ENCODE results near the gene GRIK3.
"Not testable (repeated sequence)": the region's sequence is repeated elsewhere in the genome, so short reads cannot be mapped to it uniquely, and the experiment has no call there.

GRIK3 gene

GRCh38 chr1:36947384-36947783 lies 86.9 kb downstream of the GRIK3 start:
- DNase-seq (ENCODE audit: low read depth in 2 of 2, low spot score in 1 of 2), result no peak

- DNase-seq (ENCODE audit: low read depth in 2 of 2, low spot score in 1 of 2), result no peak
Measured at GRCh38 chr1:36944883-36945282, 89.4 kb downstream of the GRIK3 start.

GRCh38 chr1:36942148-36942547 lies 92.2 kb downstream of the GRIK3 start:
- DNase-seq (ENCODE audit: low read depth in 2 of 2, low spot score in 1 of 2), result no peak

- no peak for DNase-seq (ENCODE audit: low read depth in 2 of 2, low spot score in 1 of 2)
Measured at GRCh38 chr1:36941316-36941978, 92.9 kb downstream of the GRIK3 start.

GRCh38 chr1:36938819-36939218 lies 95.5 kb downstream of the GRIK3 start:
- no peak for DNase-seq (ENCODE audit: low read depth in 2 of 2, low spot score in 1 of 2)

DNA sequence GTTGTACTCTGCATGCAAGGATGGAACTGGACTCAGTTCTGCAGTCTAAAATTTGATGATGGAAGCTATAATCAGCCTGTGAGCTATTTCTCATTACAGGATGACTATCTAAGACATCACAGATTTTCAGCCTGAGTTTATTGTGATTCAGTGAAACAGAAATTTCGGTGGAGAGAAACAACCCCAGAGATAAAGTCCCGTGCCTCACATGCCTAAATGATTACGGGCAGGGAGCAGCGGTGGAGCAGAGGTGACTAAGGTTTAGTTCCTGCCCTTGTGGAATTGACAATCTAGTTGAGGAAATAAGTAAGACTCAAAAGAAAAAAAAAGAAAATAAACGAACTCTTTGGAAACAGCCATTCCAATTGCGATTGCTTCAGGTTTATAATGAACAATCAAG lies 96.9 kb downstream of the GRIK3 start:
- no peak for DNase-seq (ENCODE audit: low read depth in 2 of 2, low spot score in 1 of 2)

GRCh38 chr1:36934061-36934460 lies 100.3 kb downstream of the GRIK3 start:
- DNase-seq (ENCODE audit: low read depth in 2 of 2, low spot score in 1 of 2), result no peak

DNA sequence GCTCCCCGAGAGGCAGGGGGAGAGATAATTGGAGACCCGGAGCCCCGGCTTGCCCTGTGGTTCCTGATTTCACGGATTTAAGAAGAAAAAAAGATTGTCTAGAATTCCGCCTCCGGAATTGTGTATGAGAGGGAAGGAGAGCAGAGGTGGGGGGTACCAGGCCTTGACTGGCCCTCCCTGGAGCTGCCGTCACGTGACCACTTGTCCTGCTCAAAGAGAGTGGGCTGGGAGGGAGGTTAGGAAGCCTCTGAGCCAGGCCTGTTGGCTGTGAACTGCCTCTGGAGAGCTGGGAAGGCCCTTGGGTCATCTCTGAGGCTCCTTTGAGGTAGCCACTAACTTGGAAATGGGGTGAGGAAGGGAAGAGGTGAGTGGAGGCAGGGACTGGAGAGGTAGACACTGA lies 106.5 kb downstream of the GRIK3 start:
- DNase-seq (ENCODE audit: low read depth in 2 of 2, low spot score in 1 of 2), result no peak

DNA sequence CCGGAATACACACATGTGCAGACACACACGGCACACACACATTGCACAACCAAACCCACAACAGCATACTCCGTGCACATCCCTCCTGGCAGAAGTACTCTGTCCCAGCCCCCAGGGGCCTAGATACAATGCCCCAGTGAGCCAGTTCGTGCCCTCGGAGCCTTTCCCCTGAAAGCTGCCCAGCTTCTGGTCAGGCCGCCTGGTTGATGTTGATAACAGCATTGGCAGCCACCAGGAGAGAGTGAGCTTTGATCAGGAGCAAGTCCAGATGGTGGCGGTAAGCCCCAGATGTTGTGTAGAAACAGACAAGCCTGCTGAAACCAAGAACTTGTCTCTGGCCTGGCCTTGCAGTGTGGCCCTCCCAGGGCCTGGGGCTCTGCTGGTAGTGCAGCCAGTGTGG lies 109.1 kb downstream of the GRIK3 start:
- DNase-seq (ENCODE audit: low read depth in 2 of 2, low spot score in 1 of 2), result no peak

GRCh38 chr1:36924282-36924811 lies 110.0 kb downstream of the GRIK3 start:
- DNase-seq (ENCODE audit: low read depth in 2 of 2, low spot score in 1 of 2), result no peak

DNA sequence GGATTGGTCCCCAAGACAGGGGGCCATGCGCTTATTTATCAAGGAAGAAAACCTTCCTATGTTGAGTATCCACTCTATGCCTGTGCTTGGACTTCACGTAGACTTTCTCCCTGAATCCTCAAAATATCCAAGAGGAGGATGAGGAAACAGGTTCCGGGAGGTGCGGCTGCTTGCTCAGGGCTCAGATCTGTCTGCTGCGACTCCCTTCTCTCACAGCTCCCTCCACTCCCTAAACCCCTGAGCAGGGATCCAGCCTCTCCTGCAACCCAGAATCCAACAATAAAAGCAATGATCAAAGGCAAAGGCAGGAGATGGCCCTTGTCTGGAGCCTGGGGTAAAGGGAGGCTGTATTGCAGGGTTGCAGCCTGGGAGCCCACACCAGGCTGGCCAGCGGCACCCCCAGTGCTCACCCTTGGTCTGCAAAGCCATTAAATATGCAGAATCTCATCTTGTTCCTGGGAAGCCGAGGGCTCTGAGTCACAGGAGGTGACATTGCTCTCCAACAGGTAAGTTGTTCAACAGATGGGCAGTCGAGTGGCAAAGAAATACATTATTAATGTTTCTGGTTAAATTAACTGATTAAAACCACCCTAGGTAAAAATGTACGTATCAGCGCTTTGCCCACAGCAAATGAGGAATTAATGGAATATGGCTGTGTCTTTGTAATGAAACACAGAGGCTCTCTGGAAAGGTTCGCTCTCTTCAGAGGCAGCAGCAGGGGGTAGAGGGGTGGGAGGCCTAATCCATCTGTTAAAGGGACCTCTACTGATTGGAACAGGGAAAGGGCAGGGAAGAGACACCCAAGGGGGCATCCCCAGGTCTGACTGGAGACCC lies 111.5 kb downstream of the GRIK3 start:
- no peak for DNase-seq (ENCODE audit: low read depth in 2 of 2, low spot score in 1 of 2)

- DNase-seq (ENCODE audit: low read depth in 2 of 2, low spot score in 1 of 2), result no peak
Measured at GRCh38 chr1:36922071-36922470, 112.2 kb downstream of the GRIK3 start.

- DNase-seq (ENCODE audit: low read depth in 2 of 2, low spot score in 1 of 2), result no peak
Measured at GRCh38 chr1:36920801-36921405, 113.4 kb downstream of the GRIK3 start.

DNA sequence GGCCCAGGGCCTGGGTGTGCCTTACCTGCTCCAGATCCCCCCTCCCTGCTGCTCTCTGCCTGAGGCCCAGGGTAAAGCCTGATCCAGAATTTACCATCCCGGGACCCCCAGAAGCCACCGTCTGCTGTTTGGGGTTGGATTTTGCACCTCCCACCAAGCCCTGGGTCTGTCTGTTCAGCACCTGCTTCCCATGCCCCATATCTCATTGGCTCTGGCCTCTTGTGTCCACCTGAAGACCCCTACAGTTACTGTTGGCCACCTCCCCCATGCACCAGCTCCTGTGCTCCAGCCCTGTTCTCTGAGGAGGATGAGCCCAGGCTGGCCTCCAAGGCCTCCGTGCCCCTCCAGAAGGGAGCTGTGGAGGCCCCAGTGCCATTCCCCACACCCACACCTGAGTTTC lies 113.9 kb downstream of the GRIK3 start:
- DNase-seq (ENCODE audit: low read depth in 2 of 2, low spot score in 1 of 2), result no peak

- DNase-seq (ENCODE audit: low read depth in 2 of 2, low spot score in 1 of 2), result no peak
Measured at GRCh38 chr1:36919491-36920145, 114.7 kb downstream of the GRIK3 start.

GRCh38 chr1:36918604-36919003 lies 115.7 kb downstream of the GRIK3 start:
- no peak for DNase-seq (ENCODE audit: low read depth in 2 of 2, low spot score in 1 of 2)

DNA sequence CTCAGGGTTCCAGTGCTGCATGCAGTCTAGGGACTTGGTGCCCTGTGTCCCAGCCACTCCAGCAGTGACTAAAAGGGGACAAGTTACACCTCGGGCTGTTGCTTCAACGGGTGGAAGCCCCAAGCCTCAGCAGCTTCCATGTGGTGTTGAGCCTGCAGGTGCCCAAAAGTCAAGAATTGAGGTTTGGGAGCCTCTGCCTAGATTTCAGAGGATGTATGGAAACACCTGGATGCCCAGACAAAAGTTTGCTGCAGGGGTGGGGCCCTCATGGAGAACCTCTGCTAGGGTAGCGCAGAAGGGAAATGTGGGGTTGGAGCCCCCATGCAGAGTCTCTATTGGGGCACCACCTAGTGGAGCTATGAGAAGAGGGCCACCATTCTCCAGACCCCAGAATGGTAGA lies 117.8 kb downstream of the GRIK3 start:
- not testable (repeated sequence) for DNase-seq (ENCODE audit: low read depth in 2 of 2, low spot score in 1 of 2)

DNA sequence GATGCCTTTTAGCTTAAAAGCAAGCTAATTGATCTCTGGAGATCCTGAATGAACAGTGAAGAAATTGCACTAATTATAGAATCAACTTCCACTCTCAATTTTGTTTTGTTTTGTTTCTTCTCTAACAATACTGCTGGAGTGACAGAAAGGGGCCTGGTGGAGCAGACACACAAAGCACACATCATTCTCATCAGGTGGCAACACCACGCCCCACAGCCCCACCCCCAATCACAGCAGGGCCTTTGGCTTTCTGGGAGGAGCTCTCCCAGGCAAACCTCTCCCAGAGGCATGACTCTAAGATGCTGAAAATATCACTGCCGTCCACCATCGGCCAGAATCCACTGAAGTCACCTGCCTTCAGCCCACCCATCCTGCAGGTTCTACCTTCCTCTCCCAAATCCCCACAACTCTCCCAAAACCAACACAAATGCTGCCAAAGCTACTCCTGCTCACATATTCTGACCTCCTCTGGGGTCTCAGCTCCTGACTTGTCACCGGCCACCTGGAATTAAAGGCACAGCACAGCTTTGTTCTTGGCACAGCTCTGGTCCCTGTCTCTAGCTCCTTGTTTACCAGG lies 120.7 kb downstream of the GRIK3 start:
- no peak for DNase-seq (ENCODE audit: low read depth in 2 of 2, low spot score in 1 of 2)

GRCh38 chr1:36913016-36913415 lies 121.3 kb downstream of the GRIK3 start:
- DNase-seq (ENCODE audit: low read depth in 2 of 2, low spot score in 1 of 2), result no peak

DNA sequence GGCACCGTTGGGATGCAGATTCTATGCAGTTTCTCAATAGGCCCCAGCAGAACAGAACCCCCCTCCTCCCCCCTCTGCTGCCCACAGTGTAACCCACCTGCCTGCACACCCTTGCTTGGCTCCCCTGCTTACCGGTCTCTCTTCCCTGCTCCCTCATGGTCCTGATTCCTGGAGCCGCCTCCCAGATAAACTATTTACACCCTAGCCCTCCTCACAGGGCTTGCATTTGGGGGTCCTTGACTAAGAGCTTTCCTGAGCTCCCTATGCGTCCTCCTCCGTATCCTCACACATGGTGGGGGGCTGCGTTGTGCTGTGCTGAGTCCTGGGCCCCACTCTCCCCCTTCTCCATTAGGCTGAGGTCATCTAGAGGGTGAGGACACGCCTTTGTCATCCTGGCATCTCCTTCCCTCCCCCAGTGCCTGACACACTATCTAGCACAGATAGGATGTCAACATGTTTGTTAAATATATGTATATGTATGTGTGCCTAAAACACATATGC lies 121.9 kb downstream of the GRIK3 start:
- no peak for DNase-seq (ENCODE audit: low read depth in 2 of 2, low spot score in 1 of 2)
